Osteocyte (in vitro differentiated cells): ENCODE results near the gene ALCAM. TPM values are rescaled to one million over a fixed set of nuclear protein-coding genes. Genes with fewer than 3 reads are reported as not detected.

ENCODE experiments used
- DNase-seq: peaks from one replicate; pipeline ENCODE4 v3.0.0; 2021; ENCODE audit warnings: mixed read lengths; ENCODE audit not compliant: unreplicated experiment; ENCODE audit errors: extremely low spot score
- H3K27ac Mint-ChIP-seq: one replicate; pipeline ENCODE4 v1.8.0; 2021; ENCODE audit warnings: mild to moderate bottlenecking, mixed read lengths; ENCODE audit not compliant: unreplicated experiment
- H3K27me3 Mint-ChIP-seq: one replicate; pipeline ENCODE4 v1.8.0; 2021; ENCODE audit warnings: mixed read lengths; ENCODE audit not compliant: unreplicated experiment
- H3K36me3 Mint-ChIP-seq: one replicate; pipeline ENCODE4 v1.8.0; 2021; ENCODE audit warnings: mixed read lengths; ENCODE audit not compliant: unreplicated experiment
- H3K4me1 Mint-ChIP-seq: one replicate; pipeline ENCODE4 v1.8.0; 2021; ENCODE audit warnings: mixed read lengths; ENCODE audit not compliant: unreplicated experiment
- H3K4me3 Mint-ChIP-seq: one replicate; pipeline ENCODE4 v1.8.0; 2021; ENCODE audit warnings: mild to moderate bottlenecking, moderate library complexity, mixed read lengths; ENCODE audit not compliant: unreplicated experiment
- H3K9me3 Mint-ChIP-seq: one replicate; pipeline ENCODE4 v1.8.0; 2021; ENCODE audit warnings: mixed read lengths; ENCODE audit not compliant: unreplicated experiment
- long read RNA-seq: library from polyadenylated mRNA; unstranded; transcript quantifications from one replicate; pipeline ENCODE4 v2.0.0, GENCODE V29; 2021
- total RNA-seq: library from RNA; stranded (reverse); gene quantifications from 2 replicates; pipeline ENCODE4 v1.2.1, GENCODE V29; 2021
- TF ChIP-seq, protein P1 (sequence below): fragments of 200-600 bp; sonication (generic); IDR thresholded peaks from 2 replicates; pipeline ENCODE4 v1.5.0; 2021; ENCODE audit warnings: antibody characterized with exemption, mild to moderate bottlenecking, moderate library complexity

The ALCAM gene
- total RNA-seq = 242 and 253 TPM in 2 replicates
- long read RNA-seq, full-length matches to known transcripts = 560 of 1,342 reads
- long read RNA-seq, partial matches to known transcripts = 716 of 1,342 reads
- long read RNA-seq, other reads (novel, unspliced or antisense) = 66 of 1,342 reads

DNA sequence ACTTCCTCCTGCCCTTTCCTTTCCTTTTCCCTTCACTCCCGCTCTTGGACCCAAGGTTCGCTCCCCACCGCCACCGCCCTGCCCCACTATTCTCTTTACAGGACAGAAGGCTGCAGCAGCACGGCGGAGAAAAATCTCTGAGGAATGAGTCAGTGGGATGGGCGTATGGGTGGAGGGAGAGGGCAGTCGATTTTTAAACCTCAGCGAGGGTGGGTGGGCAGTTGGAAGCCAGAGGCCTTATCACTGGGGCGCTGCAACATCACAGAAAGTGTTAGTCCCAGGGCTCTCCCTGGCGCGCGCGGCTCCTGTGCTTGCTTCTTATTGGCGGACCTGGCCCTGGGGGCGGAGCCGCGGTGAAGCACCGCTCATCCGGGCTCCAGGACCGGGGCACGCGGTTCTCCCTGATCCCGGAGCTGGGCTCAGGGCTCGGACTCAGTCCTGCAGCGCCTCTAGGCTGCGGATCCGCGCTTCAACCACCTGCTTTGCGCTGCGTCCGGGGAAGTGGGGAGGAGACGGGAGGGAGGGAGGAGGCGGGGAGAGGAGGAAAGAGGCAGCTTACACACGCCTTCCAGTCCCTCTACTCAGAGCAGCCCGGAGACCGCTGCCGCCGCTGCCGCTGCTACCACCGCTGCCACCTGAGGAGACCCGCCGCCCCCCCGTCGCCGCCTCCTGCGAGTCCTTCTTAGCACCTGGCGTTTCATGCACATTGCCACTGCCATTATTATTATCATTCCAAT lies at the start of gene ALCAM:
TSS of gene ALCAM (plus strand) at position 584 of the 737 bp plus-strand sequence.
- Mint-ChIP-seq H3K9me3 (no peaks in the 10 kb centered on the region), H3K36me3 (no peaks in the 10 kb centered on the region), H3K27ac (peak within 1 kb of the TSS; percentile 99), H3K27me3 (no peaks in the 10 kb centered on the region), H3K4me3 (peak within 1 kb of the TSS; percentile 99), H3K4me1 (peaks cover 50% of the 10 kb centered on the region)
- TF ChIP-seq, protein P1, sequence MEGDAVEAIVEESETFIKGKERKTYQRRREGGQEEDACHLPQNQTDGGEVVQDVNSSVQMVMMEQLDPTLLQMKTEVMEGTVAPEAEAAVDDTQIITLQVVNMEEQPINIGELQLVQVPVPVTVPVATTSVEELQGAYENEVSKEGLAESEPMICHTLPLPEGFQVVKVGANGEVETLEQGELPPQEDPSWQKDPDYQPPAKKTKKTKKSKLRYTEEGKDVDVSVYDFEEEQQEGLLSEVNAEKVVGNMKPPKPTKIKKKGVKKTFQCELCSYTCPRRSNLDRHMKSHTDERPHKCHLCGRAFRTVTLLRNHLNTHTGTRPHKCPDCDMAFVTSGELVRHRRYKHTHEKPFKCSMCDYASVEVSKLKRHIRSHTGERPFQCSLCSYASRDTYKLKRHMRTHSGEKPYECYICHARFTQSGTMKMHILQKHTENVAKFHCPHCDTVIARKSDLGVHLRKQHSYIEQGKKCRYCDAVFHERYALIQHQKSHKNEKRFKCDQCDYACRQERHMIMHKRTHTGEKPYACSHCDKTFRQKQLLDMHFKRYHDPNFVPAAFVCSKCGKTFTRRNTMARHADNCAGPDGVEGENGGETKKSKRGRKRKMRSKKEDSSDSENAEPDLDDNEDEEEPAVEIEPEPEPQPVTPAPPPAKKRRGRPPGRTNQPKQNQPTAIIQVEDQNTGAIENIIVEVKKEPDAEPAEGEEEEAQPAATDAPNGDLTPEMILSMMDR = peak; percentile 75
- DNase-seq = peak; percentile 99

DNA sequence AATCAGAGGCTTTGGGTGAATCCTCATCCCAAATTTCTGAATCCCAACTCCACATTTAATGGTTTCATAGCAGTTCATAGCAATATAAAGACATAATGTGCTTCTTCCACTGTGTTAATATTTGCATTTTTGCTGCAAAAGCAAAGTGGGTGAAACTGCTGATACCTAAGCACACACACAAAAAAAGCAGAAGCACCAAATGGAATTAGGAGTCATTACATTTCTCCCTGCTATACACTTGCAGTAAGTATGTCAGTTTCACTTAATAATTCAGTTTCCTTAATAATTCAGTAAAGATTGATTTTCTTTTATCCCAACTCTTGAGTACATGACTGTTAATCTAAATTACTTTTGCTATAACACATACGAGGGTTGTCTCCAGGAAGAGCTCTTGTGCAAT lies 48.9 kb upstream of the ALCAM start:
- no peaks in the 10 kb centered on the region for H3K4me1 Mint-ChIP-seq
- no peak overlapping the region for H3K27ac Mint-ChIP-seq
- H3K36me3 Mint-ChIP-seq = no peaks in the 10 kb centered on the region
- DNase-seq = no peak
- no peaks in the 10 kb centered on the region for H3K9me3 Mint-ChIP-seq
- H3K4me3 Mint-ChIP-seq = no peak overlapping the region
- TF ChIP-seq, protein P1 = no peak
- no peaks in the 10 kb centered on the region for H3K27me3 Mint-ChIP-seq

DNA sequence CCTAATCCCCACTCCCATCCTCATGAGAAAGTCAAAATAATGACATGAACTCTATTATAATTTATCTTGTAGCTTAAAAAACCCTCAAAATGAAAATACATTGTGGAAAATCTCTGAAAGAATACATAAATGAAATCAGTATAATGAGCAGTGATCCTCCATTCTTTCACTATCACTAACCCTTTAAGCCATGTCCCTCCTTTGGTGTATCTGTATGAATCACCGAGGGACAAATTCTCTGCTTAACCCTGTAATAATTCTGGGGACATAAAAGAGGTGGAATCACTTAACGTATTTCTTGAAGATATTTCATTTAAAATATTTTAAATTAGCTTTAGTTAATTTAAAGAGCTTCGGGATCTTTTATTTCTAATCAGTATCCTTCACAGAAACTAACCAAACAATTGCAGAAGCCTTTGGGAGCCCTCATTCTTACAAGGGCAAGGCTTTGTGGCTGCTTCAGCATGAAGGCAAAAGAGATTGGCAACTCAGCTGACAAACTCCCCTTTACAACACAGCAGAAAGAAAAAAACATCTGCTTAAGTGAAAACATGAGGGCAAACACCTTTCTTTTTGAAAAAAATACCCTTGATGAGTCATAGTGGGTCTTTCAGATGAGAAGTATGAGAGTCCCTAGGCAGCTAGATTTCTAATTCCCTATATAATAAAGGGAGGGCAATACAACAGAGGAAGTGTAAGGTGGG lies 44.0 kb upstream of the ALCAM start:
- peaks cover 17% of the 10 kb centered on the region for H3K9me3 Mint-ChIP-seq
- TF ChIP-seq, protein P1 = no peak
- no peaks in the 10 kb centered on the region for H3K27me3 Mint-ChIP-seq
- H3K27ac Mint-ChIP-seq = no peak overlapping the region
- DNase-seq = no peak
- no peaks in the 10 kb centered on the region for H3K36me3 Mint-ChIP-seq
- no peaks in the 10 kb centered on the region for H3K4me1 Mint-ChIP-seq
- H3K4me3 Mint-ChIP-seq = no peak overlapping the region

DNA sequence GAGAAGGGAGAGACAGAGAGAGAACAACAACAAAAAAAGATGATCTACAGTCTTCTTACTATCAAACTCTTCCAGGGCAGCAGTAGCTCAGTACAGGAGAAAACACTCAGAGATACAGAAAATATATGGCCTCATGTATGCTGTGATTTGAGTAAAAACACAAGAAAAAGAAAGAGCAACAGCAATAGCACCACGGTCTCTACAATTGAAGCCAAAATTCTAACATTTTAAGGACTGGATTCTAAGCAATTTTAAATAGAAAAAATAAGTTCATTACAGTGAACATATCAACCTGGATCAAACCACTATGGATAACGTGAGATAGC lies 43.5 kb upstream of the ALCAM start:
- H3K9me3 Mint-ChIP-seq = peaks cover 17% of the 10 kb centered on the region
- DNase-seq = no peak
- TF ChIP-seq, protein P1 = no peak
- no peaks in the 10 kb centered on the region for H3K4me1 Mint-ChIP-seq
- no peaks in the 10 kb centered on the region for H3K36me3 Mint-ChIP-seq
- H3K27me3 Mint-ChIP-seq = no peaks in the 10 kb centered on the region
- no peak overlapping the region for H3K27ac Mint-ChIP-seq
- H3K4me3 Mint-ChIP-seq = no peak overlapping the region

DNA sequence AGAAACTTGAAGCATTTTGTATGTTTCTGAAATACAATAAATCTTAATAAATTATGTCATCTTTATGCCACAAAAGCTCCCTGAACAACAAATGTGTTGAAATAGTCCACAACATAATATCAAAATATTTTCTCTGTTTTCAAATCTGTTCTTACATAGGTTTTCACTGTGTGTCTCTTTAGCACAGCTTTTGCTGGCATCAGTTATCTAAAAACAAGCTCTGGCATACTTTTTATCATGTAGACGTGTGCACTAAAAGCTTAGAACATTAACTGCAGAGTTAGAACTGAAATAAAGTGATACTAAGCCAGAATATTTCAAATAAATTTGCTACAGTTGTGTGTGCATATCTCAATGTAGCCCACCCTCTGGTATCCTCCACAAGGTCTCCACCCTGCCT lies 41.8 kb upstream of the ALCAM start:
- no peak overlapping the region for H3K27ac Mint-ChIP-seq
- no peak overlapping the region for H3K4me3 Mint-ChIP-seq
- no peaks in the 10 kb centered on the region for H3K36me3 Mint-ChIP-seq
- no peaks in the 10 kb centered on the region for H3K4me1 Mint-ChIP-seq
- no peaks in the 10 kb centered on the region for H3K27me3 Mint-ChIP-seq
- DNase-seq = no peak
- H3K9me3 Mint-ChIP-seq = peaks cover 17% of the 10 kb centered on the region
- TF ChIP-seq, protein P1 = no peak
